Activated T-cell treated with anti-CD3 and anti-CD28 coated beads, Interleukin-2, amount 50 U/mL, for 4 hours (primary cell): ENCODE data around the gene SZRD1. TPM values are rescaled to one million over a fixed set of nuclear protein-coding genes. Genes with fewer than 3 reads are reported as not detected.
"Not testable (repeated sequence)": the region's sequence is repeated elsewhere in the genome, so short reads cannot be mapped to it uniquely, and the experiment has no call there.

Experiments used
- ATAC-seq, 2 donors: fragments of 200-7000 bp; cut with Tn5 transposase; one replicate each; pipeline ENCODE4 v1.10.0; 2021
- DNase-seq: peaks from one replicate; pipeline ENCODE4 v3.0.0-alpha.2; 2020
- H3K27me3 Mint-ChIP-seq: one replicate; pipeline ENCODE4 v1.8.0; 2021; ENCODE audit warnings: low read depth, mixed read lengths
- H3K36me3 Mint-ChIP-seq: one replicate; pipeline ENCODE4 v1.8.0; 2022; ENCODE audit warnings: mixed read lengths; ENCODE audit not compliant: insufficient read depth
- H3K4me1 Mint-ChIP-seq: one replicate; pipeline ENCODE4 v1.8.0; 2021; ENCODE audit warnings: low read depth, mixed read lengths
- H3K4me3 Mint-ChIP-seq: one replicate; pipeline ENCODE4 v1.8.0; 2021; ENCODE audit warnings: mild to moderate bottlenecking, moderate library complexity, mixed read lengths
- H3K9me3 Mint-ChIP-seq: one replicate; pipeline ENCODE4 v1.8.0; 2021; ENCODE audit warnings: mixed read lengths
- total RNA-seq, 3 donors: library from RNA; stranded (reverse); gene quantifications; one replicate each; pipeline ENCODE4 v1.2.1, GENCODE V29; 2021

Gene SZRD1
- total RNA-seq, 3 donors from 2014 or later = 194 to 215 (median 212) TPM

DNA sequence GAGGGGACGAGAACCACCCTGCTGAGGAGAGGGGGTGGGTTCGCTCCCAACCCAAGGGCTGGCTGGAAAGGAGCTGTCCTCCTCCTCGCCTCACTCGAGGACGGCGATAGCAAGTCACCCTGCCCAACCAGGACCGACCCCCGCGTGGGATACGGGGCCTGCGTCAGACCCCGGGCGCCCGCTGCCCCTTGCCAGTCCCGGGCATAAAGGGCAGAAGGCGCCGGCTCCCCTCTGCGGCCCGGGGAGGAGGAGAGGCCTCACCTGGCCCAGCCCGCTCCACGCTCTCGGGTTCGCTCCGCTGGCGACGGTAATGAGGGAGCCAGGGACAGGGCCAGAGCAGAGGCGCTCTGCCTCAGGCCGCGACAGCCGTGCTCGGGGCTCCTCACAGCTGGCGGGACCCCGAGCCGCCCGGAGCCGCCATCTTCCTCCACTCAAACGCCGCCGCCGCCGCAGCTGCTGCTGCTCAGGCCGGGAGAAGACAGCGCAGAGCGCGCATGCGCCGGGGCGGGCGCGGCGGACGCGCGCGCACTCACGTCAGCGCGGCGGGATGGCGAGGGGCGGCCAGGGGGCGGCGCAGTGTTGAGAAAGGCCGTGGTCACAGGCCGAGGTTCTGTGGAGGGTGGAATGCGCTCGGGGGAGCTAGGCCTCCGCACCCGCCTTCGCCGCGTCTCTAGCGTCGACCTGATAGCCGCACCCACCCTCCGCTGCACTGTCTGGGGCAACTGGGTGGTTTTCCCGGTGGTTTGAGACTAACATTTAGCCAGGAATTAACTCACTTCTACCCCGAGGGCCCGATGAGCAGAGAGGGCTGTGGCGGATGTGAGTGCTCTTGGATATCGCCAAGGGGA, 14.8 kb upstream of the SZRD1 start, which contains the start of gene FBXO42:
TSS of gene FBXO42 (minus strand) at position 487 of the 848 bp plus-strand sequence. CDS start 37,062 bp downstream, outside the sequence.
- H3K4me1 Mint-ChIP-seq = peaks cover 34% of the 10 kb centered on the region
- no peaks in the 10 kb centered on the region for H3K36me3 Mint-ChIP-seq
- no peaks in the 10 kb centered on the region for H3K9me3 Mint-ChIP-seq
- peak within 1 kb of the TSS; percentile 97 for H3K4me3 Mint-ChIP-seq
- DNase-seq = peak; percentile 87
- H3K27me3 Mint-ChIP-seq = no peaks in the 10 kb centered on the region
- ATAC-seq = peak; percentile 94

DNA sequence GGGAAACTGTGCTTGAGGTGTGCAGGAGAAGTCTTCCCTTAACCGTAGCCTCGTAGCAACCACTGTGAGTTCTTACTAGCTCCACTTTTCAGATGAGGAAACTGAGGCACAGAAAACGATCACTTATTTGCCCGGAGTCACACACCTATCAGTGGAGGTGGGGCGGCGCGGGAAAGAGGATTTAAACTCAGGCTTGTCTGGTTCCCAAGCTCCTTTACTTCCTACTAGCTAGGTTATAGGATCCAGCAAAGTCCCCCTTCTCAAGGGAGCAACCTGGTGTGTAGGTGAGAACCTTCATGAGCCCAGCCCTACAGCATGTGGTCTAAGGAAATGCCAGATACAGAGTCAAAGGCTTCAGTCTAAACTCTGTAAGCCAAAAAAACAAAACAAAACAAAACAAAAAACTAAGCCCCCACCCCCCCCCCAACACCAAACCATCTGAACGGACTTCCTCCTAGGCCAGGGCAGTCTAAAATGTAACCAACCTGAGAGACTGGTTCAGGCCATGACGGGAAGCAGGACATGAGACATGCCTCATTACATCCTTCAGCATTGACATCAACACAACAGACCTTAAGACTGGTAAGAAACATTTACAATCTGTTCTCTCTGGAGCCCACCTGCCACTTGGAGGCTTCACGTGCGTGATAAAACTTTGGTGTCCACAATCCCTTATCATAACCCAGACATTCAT, 14.1 kb upstream of the SZRD1 start:
- ATAC-seq = no peak
- H3K4me3 Mint-ChIP-seq = peak overlapping the region; percentile 97
- H3K4me1 Mint-ChIP-seq = peaks cover 33% of the 10 kb centered on the region
- H3K36me3 Mint-ChIP-seq = no peaks in the 10 kb centered on the region
- no peaks in the 10 kb centered on the region for H3K9me3 Mint-ChIP-seq
- DNase-seq = no peak
- H3K27me3 Mint-ChIP-seq = no peaks in the 10 kb centered on the region

DNA sequence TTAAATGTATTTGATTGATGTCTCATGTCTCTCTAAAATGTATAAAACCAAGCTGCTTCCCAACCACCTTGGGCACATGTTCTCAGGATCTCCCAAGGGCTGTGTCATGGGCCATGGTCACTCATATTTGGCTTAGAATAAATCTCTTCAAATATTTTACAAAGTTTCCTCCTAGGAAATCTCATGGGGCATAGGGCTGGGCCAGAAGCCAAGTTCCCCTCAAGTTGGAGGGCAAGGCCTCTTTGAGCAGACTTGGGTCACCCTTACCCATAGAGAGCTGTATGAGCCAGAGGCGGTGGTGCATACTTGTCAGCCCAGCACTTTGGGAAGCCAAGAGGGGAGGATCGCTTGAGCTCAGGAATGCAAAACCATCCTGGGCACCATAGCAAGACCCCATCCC, 12.4 kb upstream of the SZRD1 start:
- no peak for ATAC-seq
- Mint-ChIP-seq H3K36me3 (no peaks in the 10 kb centered on the region), H3K4me3 (no peak overlapping the region), H3K4me1 (peaks cover 21% of the 10 kb centered on the region), H3K27me3 (no peaks in the 10 kb centered on the region), H3K9me3 (no peaks in the 10 kb centered on the region)
- no peak for DNase-seq

DNA sequence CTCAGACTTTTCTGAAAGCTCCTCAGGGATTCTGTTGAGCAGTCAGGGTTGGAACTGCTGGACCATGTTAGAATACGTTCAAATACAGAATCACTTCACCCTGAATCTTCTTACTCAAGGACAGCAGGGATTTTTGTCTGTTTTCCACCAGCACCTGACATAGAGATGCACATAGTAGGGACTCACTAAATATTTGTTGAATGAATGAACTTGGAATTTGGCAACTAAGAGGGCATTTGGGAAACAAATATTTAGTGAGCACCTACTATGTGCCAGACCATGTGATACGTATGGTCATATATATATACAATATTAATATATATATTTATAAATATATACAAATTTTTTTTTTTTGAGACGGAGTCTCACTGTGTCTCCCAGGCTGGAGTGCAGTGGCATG, 10.2 kb upstream of the SZRD1 start:
- Mint-ChIP-seq H3K4me1 (peaks cover 5% of the 10 kb centered on the region), H3K4me3 (no peak overlapping the region), H3K27me3 (no peaks in the 10 kb centered on the region), H3K9me3 (no peaks in the 10 kb centered on the region), H3K36me3 (no peaks in the 10 kb centered on the region)
- no peak for ATAC-seq
- no peak for DNase-seq

DNA sequence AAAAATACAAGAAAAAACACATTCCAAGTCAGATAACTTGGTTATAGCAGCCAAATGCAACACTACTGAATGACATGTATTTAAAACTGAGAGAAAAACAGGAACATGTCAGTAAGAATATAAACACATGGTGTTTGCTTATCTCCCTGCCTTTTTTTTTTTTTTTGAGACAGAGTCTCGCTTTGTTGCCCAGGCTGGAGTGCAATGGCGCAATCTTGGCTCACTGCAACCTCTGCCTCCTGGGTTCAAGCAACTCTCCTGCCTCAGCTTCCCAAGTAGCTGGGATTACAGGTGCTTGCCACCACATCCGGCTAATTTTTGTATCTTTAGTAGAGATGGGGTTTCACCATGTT, 1.9 kb upstream of the SZRD1 start:
- not testable (repeated sequence) for H3K9me3 Mint-ChIP-seq, ATAC-seq, H3K36me3 Mint-ChIP-seq, H3K4me3 Mint-ChIP-seq, DNase-seq, H3K27me3 Mint-ChIP-seq
- peaks cover 16% of the 10 kb centered on the region for H3K4me1 Mint-ChIP-seq

DNA sequence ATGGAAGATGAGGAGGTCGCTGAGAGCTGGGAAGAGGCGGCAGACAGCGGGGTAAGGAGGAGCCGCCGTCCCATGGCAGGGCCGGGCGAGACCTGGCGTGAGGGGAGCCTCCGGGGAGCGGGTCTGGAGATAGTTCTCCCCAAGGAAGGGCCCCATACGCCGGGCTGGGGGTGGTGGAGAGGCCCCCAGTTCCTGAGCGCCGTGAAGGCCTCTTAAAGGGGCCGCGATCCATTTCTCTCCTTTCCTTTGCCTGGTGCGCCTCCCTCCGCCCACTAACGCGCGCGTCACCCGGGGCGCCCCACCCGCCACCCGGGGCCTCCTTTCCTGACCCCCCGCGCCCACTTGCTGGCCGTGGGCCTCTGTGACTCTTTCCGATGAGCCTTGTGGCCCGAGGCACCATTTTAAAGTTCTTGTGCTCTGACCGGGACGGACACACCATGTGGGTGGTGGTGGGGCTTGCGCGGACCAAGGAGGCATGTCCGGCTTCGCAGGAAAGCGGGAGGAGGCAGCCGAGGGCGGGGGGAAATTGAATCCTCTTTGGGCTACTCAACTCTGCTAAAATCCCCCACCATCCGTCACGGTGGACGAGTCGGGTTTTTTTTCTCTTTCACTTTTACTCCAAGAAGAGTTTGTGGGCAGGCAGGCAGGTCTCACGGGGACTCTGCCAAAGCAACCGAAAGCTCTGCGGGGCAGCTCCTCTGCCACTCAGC, 371 bp downstream of the SZRD1 start:
- H3K36me3 Mint-ChIP-seq = peaks cover 3% of the 10 kb centered on the region
- peaks cover 31% of the 10 kb centered on the region for H3K4me1 Mint-ChIP-seq
- peak; percentile 75 to 76 for ATAC-seq
- DNase-seq = peak; percentile 82
- no peaks in the 10 kb centered on the region for H3K27me3 Mint-ChIP-seq
- H3K4me3 Mint-ChIP-seq = peak overlapping the region; percentile 97
- H3K9me3 Mint-ChIP-seq = no peaks in the 10 kb centered on the region

DNA sequence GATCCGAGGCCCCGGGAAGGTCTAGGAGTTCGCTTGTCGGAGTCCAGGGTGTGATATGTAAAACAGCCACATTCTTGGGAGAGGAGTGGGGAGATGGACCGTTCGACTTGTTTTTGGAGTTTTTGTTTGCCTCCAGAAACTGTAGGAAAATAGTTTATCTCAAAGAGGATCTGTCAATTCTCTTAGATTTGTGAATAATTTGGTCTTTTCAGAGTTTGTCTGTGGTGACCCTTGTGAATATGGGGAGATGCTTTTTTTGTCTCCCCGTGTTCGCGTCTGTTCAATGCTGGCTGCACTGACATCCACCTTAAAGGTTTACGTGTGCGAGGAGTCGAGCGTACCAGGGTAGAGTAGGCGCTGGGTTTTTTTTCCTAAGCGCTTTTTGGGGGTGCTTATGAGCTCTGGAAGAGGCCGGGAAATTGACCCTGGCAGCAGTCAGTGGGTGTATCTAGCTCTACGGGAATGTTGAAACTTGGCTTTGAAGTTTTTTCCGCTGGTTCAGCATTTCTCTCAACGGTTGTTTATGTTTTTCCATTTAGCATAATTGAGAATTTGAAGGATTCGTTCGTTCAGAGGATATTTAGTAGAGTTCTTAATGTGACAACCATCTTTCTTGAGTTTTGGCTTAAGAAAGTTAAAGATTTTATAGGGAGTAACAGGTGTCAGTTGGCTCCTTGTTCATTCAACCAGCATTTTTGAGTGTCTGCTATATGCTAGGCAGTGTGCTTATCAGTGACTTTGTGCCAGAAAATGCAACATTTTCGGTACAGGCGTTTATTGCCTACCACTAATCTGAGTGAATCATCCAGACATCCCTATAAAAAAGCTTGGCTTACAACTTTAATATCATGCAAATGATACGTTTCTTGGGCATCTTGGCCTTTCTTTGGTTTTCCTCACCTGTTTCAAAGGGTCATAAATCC, 1.2 kb downstream of the SZRD1 start:
- DNase-seq (no peak), ATAC-seq (no peak)
- H3K4me3 Mint-ChIP-seq = peak overlapping the region; percentile 97
- H3K27me3 Mint-ChIP-seq = no peaks in the 10 kb centered on the region
- peaks cover 8% of the 10 kb centered on the region for H3K36me3 Mint-ChIP-seq
- H3K4me1 Mint-ChIP-seq = peaks cover 37% of the 10 kb centered on the region
- H3K9me3 Mint-ChIP-seq = no peaks in the 10 kb centered on the region

DNA sequence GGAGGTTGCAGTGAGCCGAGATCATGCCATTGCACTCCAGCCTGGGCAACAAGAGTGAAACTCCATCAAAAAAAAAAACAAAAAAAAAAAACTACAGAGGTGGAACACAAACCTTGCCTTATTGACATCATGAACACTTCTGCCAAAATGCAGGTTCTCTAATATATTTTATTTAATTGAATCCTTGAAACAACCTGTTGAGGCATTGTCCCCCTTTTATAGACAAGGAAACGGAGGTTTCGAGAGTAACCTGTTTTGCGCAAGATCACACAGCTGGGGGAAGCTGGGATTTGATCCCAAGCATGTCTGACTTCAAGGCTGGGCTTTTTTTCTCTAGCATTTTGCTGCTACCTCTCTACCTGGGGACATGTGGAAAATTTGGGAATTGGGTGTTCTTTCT, 2.8 kb downstream of the SZRD1 start:
- ATAC-seq (no peak), DNase-seq (no peak)
- Mint-ChIP-seq H3K36me3 (peaks cover 13% of the 10 kb centered on the region), H3K27me3 (no peaks in the 10 kb centered on the region), H3K4me1 (peaks cover 47% of the 10 kb centered on the region), H3K4me3 (no peak overlapping the region), H3K9me3 (no peaks in the 10 kb centered on the region)

DNA sequence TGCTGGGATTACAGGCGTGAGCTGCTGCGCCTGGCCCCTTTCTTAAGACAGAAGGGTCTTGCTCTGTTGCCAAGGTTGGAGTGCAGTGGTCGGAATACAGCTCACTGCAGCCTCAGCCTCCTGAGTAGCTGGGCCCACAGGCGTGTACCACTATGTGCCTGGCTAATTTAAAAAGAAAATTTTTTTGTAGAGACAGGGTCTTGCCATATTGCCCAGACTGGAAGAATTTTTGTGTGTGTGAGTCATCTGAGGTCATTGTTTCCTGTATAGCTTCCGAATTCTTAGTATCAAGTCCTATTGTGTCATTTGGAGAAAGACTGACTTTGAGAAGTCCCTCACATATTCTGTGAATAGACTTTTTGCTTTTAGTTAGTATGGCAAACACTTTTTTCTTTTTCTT, 4.7 kb downstream of the SZRD1 start:
- ATAC-seq (no peak), DNase-seq (no peak)
- no peaks in the 10 kb centered on the region for H3K27me3 Mint-ChIP-seq
- H3K4me3 Mint-ChIP-seq = peak overlapping the region; percentile 66
- peaks cover 13% of the 10 kb centered on the region for H3K36me3 Mint-ChIP-seq
- H3K4me1 Mint-ChIP-seq = peaks cover 62% of the 10 kb centered on the region
- H3K9me3 Mint-ChIP-seq = no peaks in the 10 kb centered on the region

DNA sequence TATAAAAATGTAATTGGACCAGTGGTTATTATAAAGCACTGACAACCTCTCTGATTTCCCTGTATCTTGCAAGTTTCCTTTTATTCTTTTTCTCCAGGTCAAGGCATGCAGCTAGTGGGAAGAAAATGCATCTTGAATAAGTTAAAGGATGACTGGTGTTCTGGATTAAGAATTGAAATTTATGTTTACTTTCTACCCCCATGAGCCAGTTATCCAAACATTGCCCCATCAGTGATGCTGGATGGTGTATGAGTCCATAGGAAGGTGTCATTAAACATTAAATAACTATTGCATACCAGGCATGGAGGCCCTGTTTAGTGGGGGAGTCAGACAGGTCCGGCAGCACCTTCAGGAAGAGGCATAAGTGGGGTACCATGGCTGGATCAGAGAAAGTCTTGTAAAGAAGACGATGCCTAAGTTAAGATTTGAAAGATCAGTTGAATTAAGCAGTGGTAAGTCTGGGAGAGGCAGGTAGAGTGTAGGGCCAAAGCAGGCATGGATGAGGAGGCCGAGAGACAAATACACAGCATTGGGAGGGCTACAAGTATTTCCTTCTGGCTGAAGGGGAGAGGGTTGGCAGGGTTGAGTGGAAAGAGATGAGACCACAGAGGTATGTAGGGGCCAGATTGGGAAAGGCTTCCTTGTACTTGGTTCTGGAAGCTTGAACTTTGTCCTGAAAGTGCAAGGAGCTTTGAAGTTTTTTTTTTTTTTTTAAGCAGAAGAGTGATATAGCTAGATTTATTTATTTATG, 5.7 kb downstream of the SZRD1 start:
- no peaks in the 10 kb centered on the region for H3K27me3 Mint-ChIP-seq
- H3K36me3 Mint-ChIP-seq = peaks cover 13% of the 10 kb centered on the region
- H3K4me3 Mint-ChIP-seq = peak overlapping the region; percentile 40
- peaks cover 69% of the 10 kb centered on the region for H3K4me1 Mint-ChIP-seq
- ATAC-seq (no peak), DNase-seq (no peak)
- no peaks in the 10 kb centered on the region for H3K9me3 Mint-ChIP-seq

DNA sequence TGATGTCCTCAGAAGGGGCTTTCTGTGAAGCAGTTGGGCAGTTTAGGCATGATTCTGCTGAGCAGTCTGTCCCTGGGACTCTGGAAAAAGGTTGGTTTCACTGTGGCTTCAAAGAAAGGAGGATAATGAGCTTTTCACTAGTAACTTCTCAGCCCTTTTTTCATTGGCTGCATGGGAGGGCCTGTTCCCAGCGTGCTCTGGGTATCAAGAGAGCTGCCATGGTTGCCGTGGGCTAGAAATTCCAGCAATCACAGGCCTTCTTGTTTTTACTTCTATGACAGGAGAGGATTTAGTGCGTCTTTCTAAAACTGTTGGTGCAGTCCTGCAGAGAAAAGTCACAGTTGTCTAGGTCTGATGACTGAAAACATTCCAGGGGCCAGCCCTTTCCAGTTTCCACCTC, 7.2 kb downstream of the SZRD1 start:
- H3K4me1 Mint-ChIP-seq = peaks cover 72% of the 10 kb centered on the region
- no peak for DNase-seq
- H3K4me3 Mint-ChIP-seq = no peak overlapping the region
- H3K27me3 Mint-ChIP-seq = no peaks in the 10 kb centered on the region
- peaks cover 13% of the 10 kb centered on the region for H3K36me3 Mint-ChIP-seq
- H3K9me3 Mint-ChIP-seq = no peaks in the 10 kb centered on the region
- no peak for ATAC-seq

DNA sequence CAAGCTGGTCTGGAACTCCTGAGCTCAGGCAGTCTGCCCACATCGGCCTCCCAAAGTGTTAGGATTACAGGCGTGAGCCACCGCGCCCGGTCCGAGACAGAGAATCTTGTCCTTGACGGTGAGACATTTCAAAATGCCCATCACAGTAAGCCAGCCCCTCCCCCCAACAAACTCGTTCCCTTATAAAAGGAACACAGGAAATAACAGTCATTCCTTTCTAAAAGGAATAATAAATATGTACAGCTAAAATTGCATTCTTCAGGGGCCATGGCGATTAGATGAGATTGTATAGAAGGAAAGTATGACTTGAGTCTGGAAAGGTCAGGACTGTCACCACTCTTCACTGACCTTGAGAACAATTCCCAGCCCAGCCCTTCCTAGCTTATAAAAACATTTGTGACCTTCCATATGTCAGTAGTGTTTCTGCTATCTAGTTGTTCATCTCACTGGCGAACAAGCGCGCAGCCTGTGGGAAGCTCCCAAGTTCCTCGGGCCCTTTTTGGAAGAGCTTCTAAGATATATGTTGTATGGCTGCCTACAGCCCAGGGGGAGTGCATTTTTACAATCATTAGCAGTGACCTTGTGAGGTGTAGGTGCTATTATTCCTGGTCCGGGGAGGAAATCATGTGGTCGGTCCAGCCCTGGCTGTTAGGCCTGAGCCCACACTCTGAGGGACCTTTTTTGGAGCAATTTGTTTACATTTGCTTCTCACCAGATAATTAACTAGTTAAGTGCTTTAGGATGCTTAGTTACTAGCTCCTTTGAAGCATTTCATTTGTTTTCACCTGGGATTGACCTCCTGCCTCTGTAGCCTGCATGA, 8.7 kb downstream of the SZRD1 start:
- ATAC-seq = no peak
- DNase-seq = no peak
- Mint-ChIP-seq H3K9me3 (no peaks in the 10 kb centered on the region), H3K4me3 (no peak overlapping the region), H3K36me3 (peaks cover 12% of the 10 kb centered on the region), H3K27me3 (no peaks in the 10 kb centered on the region), H3K4me1 (peaks cover 74% of the 10 kb centered on the region)
